Measurements from ENCODE around the gene RNPEP.
"Not testable (repeated sequence)": the region's sequence is repeated elsewhere in the genome, so short reads cannot be mapped to it uniquely, and the experiment has no call there.

RNPEP gene

GRCh38 chr1:202046748-202047708 is 64.6 kb downstream of the RNPEP start:
- Histone ChIP-seq H3K9me3 (no peaks in the 10 kb centered on the region), H3K27me3 (ENCODE audit: low read depth) (peaks cover 3% of the 10 kb centered on the region; the same call in 1 of the 2 replicates), H3K4me3 (no peak overlapping the region), H3K36me3 (replicated peaks) (no peaks in the 10 kb centered on the region), H3K4me1 (no peaks in the 10 kb centered on the region)
- no peak for DNase-seq (ENCODE audit: low spot score in 2 of 2)
- in situ Hi-C loops (cut with MboI; ENCODE audit: low sequenced_read_pairs): no loop called here

GRCh38 chr1:202047977-202048376 is 65.5 kb downstream of the RNPEP start:
- no peaks in the 10 kb centered on the region for H3K9me3 ChIP-seq
- peaks cover 3% of the 10 kb centered on the region; the same call in 1 of the 2 replicates for H3K27me3 ChIP-seq (ENCODE audit: low read depth)
- H3K36me3 ChIP-seq (replicated peaks): no peaks in the 10 kb centered on the region
- no peak overlapping the region for H3K4me3 ChIP-seq
- H3K4me1 ChIP-seq: no peaks in the 10 kb centered on the region
- no peak for DNase-seq (ENCODE audit: low spot score in 2 of 2)
- in situ Hi-C loops (cut with MboI; ENCODE audit: low sequenced_read_pairs): no loop called here

GRCh38 chr1:202049129-202049528 is 66.7 kb downstream of the RNPEP start:
- no peak for DNase-seq (ENCODE audit: low spot score in 2 of 2)
- no peaks in the 10 kb centered on the region for H3K36me3 ChIP-seq (replicated peaks)
- in situ Hi-C loops (cut with MboI; ENCODE audit: low sequenced_read_pairs): no loop called here
- H3K27me3 ChIP-seq (ENCODE audit: low read depth): peaks cover 3% of the 10 kb centered on the region; the same call in 1 of the 2 replicates
- no peaks in the 10 kb centered on the region for H3K9me3 ChIP-seq
- H3K4me1 ChIP-seq: no peaks in the 10 kb centered on the region
- H3K4me3 ChIP-seq: no peak overlapping the region

- H3K36me3 ChIP-seq (replicated peaks): no peaks in the 10 kb centered on the region
- no peaks in the 10 kb centered on the region for H3K4me1 ChIP-seq
- DNase-seq (ENCODE audit: low spot score in 2 of 2): no peak
- no peak overlapping the region for H3K4me3 ChIP-seq
- no peaks in the 10 kb centered on the region for H3K9me3 ChIP-seq
- in situ Hi-C loops (cut with MboI; ENCODE audit: low sequenced_read_pairs): no loop called here
- no peaks in the 10 kb centered on the region for H3K27me3 ChIP-seq (ENCODE audit: low read depth)
Observed at GRCh38 chr1:202054094-202054493, 71.6 kb downstream of the RNPEP start.

GRCh38 chr1:202054673-202055072 is 72.2 kb downstream of the RNPEP start:
- DNase-seq (ENCODE audit: low spot score in 2 of 2); H3K4me1 ChIP-seq; H3K9me3 ChIP-seq; H3K4me3 ChIP-seq; in situ Hi-C loops (cut with MboI; ENCODE audit: low sequenced_read_pairs); H3K27me3 ChIP-seq (ENCODE audit: low read depth); H3K36me3 ChIP-seq (replicated peaks): not testable (repeated sequence)

Data from HAP-1 (cell line).